ENCODE measurements around the gene SCLT1. TPM values are rescaled to one million over a fixed set of nuclear protein-coding genes. Genes with fewer than 3 reads are reported as not detected.

Gene SCLT1
- total and polyA plus RNA-seq, 2 donors (not counting 1 experiment from before 2014, with no cell fraction given) = 3.5 to 27.2 TPM

DNA sequence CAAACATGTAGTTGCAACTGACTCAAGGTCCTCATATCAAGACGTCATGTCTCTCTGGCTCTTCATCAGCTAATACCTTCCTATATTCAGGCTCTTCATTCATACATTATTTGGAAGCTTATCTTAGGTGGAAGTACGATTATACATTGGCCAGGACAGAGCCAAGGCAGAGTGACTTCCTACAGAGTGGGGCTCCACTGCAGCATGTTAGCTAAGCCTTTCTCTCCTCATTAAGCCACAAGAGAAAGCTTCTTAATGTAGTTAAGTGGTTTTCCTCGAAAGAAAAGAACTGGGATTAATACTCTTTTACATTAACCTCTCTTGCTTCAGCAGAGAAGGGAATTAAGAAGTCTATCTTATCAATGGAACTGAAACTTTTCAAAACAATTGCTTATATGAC is 17.6 kb upstream of the SCLT1 start:
- ATAC-seq (ENCODE audit: low read depth) (no peak), DNase-seq (no peak)
- Histone ChIP-seq H3K4me3 (ENCODE audit: control extremely low read depth in 1 of 5, extremely low read depth in 1 of 5, insufficient read depth in 1 of 5, low read depth in 2 of 5, low read length in 4 of 5) (no peak overlapping the region), H3K9ac (ENCODE audit: low read length) (no peak overlapping the region), H3K27ac (ENCODE audit: low read length in 2 of 2) (no peak overlapping the region), H4K20me1 (ENCODE audit: control insufficient read depth, insufficient read depth, low read length, poor library complexity, severe bottlenecking) (no peaks in the 10 kb centered on the region), H3K4me1 (ENCODE audit: control insufficient read depth in 2 of 2, insufficient read depth in 2 of 2, low read length in 2 of 2) (no peaks in the 10 kb centered on the region), H3K4me2 (replicated peaks; ENCODE audit: low read depth, low read length, poor library complexity, severe bottlenecking) (no peak overlapping the region), H3K27me3 (replicated peaks in 1 of 4; ENCODE audit: control extremely low read depth in 1 of 4, control insufficient read depth in 3 of 4, insufficient read depth in 4 of 4, low read length in 3 of 4) (no peaks in the 10 kb centered on the region), H2AFZ (ENCODE audit: insufficient read depth, low read depth, low read length, poor library complexity, severe bottlenecking) (no peak overlapping the region), H3K79me2 (ENCODE audit: control insufficient read depth, insufficient read depth, low read length) (no peaks in the 10 kb centered on the region), H3K9me3 (ENCODE audit: control extremely low read depth in 1 of 3, control insufficient read depth in 2 of 3, insufficient read depth in 1 of 3, low read length in 2 of 3) (no peaks in the 10 kb centered on the region), H3K36me3 (replicated peaks in 1 of 2; ENCODE audit: control extremely low read depth in 1 of 2, control insufficient read depth in 1 of 2, extremely low read depth in 1 of 2, insufficient read depth in 2 of 2, low read length in 1 of 2) (peaks cover 5 to 6% of the 10 kb centered on the region in 2 experiments)
- H3K4me3 Mint-ChIP-seq = no peak overlapping the region
- no peaks in the 10 kb centered on the region for H3K4me1 Mint-ChIP-seq
- ChIA-PET CTCF (interaction anchor here (0.9 kb wide), 1 partner anchor 18 kb away, joined by 6 read pairs; the partner anchor contains the start of gene SCLT1), POLR2A (no interaction called here)
- TF ChIP-seq CTCF (IDR thresholded peaks at IDR 0.05) (no peak), EZH2 (IDR thresholded peaks at IDR 0.05; ENCODE audit: borderline replicate concordance, insufficient read depth, low read depth, low read length, poor library complexity, severe bottlenecking) (no peak)
- no peaks in the 10 kb centered on the region for H3K9me3 Mint-ChIP-seq (ENCODE audit: insufficient read depth)
- H3K27me3 Mint-ChIP-seq = no peaks in the 10 kb centered on the region
- WGBS (ENCODE audit: insufficient coverage) = no CpG with 5 or more reads among the region's 3 CpGs
- intact Hi-C loops (cut with micrococcal nuclease) = no loop called here
- no peak overlapping the region for H3K27ac Mint-ChIP-seq

DNA sequence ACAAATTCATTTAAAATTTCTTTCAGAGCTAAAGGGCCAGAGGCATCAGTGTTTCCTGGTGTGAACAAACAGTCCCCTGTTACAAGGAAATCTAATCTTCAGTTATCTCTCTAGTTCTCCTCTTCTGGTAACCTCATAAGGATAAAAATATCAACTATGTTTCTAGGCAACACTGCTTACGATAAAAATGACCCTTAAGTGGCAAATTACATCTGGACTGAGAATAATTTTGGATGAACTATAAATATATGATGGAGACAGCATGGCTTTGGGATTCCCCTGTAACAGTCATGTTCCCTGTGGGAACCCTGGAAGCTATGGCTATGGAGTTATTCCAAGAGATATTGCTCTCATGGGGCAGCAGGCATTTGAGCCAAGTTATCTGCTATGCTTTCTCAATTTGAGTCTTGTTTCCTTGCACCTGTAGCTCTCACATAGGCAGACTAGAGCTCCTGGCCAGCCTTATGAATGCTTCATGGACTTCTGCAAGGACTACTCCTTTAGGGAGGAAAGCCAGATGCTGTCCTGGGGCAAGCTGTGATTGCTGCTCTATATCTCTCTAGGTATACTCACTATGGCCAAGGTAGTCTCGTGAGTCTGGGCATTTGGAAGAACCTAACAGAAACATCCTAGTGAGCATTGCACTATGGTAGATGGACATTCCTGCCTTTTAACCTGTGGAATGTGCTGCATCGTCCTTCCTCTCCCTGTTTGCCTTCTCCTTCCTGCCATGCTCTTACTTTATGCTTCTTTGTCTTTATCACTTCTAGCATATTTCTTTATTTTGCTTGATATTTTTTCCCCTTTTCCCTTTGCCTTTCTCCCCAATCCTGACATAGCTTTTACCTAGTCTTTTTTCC is 16.9 kb upstream of the SCLT1 start:
- H3K4me1 ChIP-seq (ENCODE audit: control insufficient read depth in 2 of 2, insufficient read depth in 2 of 2, low read length in 2 of 2) = no peaks in the 10 kb centered on the region
- no peak overlapping the region for H3K4me3 ChIP-seq (ENCODE audit: control extremely low read depth in 1 of 5, extremely low read depth in 1 of 5, insufficient read depth in 1 of 5, low read depth in 2 of 5, low read length in 4 of 5)
- no peaks in the 10 kb centered on the region for H3K9me3 ChIP-seq (ENCODE audit: control extremely low read depth in 1 of 3, control insufficient read depth in 2 of 3, insufficient read depth in 1 of 3, low read length in 2 of 3)
- ATAC-seq (ENCODE audit: low read depth) = no peak
- ChIA-PET CTCF (interaction anchor here (0.9 kb wide), 1 partner anchor 17 kb away, joined by 6 read pairs; the partner anchor contains the start of gene SCLT1), POLR2A (no interaction called here)
- no peaks in the 10 kb centered on the region for H4K20me1 ChIP-seq (ENCODE audit: control insufficient read depth, insufficient read depth, low read length, poor library complexity, severe bottlenecking)
- WGBS (ENCODE audit: insufficient coverage) = 100% methylated on average over 2 of the region's 3 CpGs
- no peak overlapping the region for H2AFZ ChIP-seq (ENCODE audit: insufficient read depth, low read depth, low read length, poor library complexity, severe bottlenecking)
- no peak overlapping the region for H3K4me2 ChIP-seq (replicated peaks; ENCODE audit: low read depth, low read length, poor library complexity, severe bottlenecking)
- no peak overlapping the region for H3K9ac ChIP-seq (ENCODE audit: low read length)
- peaks cover 5 to 6% of the 10 kb centered on the region in 2 experiments for H3K36me3 ChIP-seq (replicated peaks in 1 of 2; ENCODE audit: control extremely low read depth in 1 of 2, control insufficient read depth in 1 of 2, extremely low read depth in 1 of 2, insufficient read depth in 2 of 2, low read length in 1 of 2)
- Mint-ChIP-seq H3K9me3 (ENCODE audit: insufficient read depth) (no peaks in the 10 kb centered on the region), H3K27ac (no peak overlapping the region), H3K4me1 (no peaks in the 10 kb centered on the region), H3K27me3 (no peaks in the 10 kb centered on the region), H3K4me3 (no peak overlapping the region)
- no peak overlapping the region for H3K27ac ChIP-seq (ENCODE audit: low read length in 2 of 2)
- no peaks in the 10 kb centered on the region for H3K79me2 ChIP-seq (ENCODE audit: control insufficient read depth, insufficient read depth, low read length)
- H3K27me3 ChIP-seq (replicated peaks in 1 of 4; ENCODE audit: control extremely low read depth in 1 of 4, control insufficient read depth in 3 of 4, insufficient read depth in 4 of 4, low read length in 3 of 4) = no peaks in the 10 kb centered on the region
- intact Hi-C loops (cut with micrococcal nuclease) = no loop called here
- TF ChIP-seq EZH2 (IDR thresholded peaks at IDR 0.05; ENCODE audit: borderline replicate concordance, insufficient read depth, low read depth, low read length, poor library complexity, severe bottlenecking) (no peak), CTCF (IDR thresholded peaks at IDR 0.05) (no peak)
- DNase-seq = no peak

Measured in B cell (primary cell).